ENCODE measurements around the gene CCK. TPM values are rescaled to one million over a fixed set of nuclear protein-coding genes. Genes with fewer than 3 reads are reported as not detected.

Gene CCK
- total and polyA plus RNA-seq, 10 donors: not detected

DNA sequence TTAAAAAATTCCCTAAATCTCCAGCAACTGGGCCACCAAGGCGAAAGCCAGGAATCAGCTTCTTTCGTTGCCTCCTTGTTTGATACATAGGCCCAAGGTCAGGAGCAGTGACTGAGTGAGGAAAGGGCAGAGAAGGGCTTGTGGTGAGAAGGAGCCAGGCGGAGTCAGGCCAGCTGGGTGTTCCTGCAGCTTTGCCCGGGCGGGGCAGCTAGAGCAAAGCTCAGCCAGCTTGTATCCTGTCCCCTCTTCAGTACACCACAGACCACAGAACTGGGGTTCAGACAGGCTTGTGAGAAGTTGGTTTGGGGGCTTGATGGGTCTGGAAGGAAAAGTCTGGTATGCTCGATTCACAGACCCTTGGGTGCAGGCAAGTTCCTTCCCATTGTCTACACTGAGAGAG is 52.6 kb downstream of the CCK start:
- peaks cover 8 to 61% (median 37%) of the 10 kb centered on the region in 6 donors for H3K4me1 ChIP-seq
- 46 to 64% (median 57%) methylated on average over 6 of the region's 6 CpGs for WGBS, 5 donors
- no peak overlapping the region for H3K4me3 ChIP-seq
- H3K9me3 ChIP-seq: no peaks in the 10 kb centered on the region
- intact Hi-C loops (cut with DNase I; ENCODE audit: low total_unique reads): no loop called here
- H3K27me3 ChIP-seq (replicated peaks in 1 of 7): no peaks in the 10 kb centered on the region
- peak; percentile 87 for DNase-seq
- TF ChIP-seq POLR2AphosphoS5 (IDR thresholded peaks at IDR 0.05): peak in 2 of 3 donors; percentile 21 to 57
- TF ChIP-seq, protein P1, sequence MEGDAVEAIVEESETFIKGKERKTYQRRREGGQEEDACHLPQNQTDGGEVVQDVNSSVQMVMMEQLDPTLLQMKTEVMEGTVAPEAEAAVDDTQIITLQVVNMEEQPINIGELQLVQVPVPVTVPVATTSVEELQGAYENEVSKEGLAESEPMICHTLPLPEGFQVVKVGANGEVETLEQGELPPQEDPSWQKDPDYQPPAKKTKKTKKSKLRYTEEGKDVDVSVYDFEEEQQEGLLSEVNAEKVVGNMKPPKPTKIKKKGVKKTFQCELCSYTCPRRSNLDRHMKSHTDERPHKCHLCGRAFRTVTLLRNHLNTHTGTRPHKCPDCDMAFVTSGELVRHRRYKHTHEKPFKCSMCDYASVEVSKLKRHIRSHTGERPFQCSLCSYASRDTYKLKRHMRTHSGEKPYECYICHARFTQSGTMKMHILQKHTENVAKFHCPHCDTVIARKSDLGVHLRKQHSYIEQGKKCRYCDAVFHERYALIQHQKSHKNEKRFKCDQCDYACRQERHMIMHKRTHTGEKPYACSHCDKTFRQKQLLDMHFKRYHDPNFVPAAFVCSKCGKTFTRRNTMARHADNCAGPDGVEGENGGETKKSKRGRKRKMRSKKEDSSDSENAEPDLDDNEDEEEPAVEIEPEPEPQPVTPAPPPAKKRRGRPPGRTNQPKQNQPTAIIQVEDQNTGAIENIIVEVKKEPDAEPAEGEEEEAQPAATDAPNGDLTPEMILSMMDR (IDR thresholded peaks at IDR 0.05 in 8 of 11, conservative IDR thresholded peaks at IDR 0.05 in 3 of 11): no peak
- peak overlapping the region in 4 of 8 donors; percentile 27 to 65 (median 56) for H3K27ac ChIP-seq
- peaks cover 0 to 82% (median 34%) of the 10 kb centered on the region in 6 donors for H3K36me3 ChIP-seq

DNA sequence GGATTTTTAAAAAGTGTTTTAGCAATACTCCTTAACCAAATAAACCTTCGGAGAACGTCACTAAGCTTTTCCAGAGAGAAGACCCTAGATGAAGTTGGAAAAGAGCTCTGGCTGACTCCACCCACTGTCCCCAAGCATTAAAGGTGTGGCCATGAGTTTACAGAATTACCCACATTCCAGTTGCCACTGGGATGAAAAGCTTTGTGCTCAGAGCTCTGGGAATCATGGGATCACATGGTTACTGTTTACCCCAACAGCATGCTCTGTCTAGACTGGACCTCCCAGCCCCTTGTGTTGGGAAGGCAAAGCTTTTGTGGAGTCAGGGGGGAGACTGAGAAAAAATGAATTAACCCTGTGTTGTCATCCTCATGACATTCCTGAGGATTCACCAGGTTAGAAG is 55.3 kb downstream of the CCK start:
- H3K27me3 ChIP-seq (replicated peaks in 1 of 7): no peaks in the 10 kb centered on the region
- H3K9me3 ChIP-seq: no peaks in the 10 kb centered on the region
- peaks cover 0 to 90% (median 45%) of the 10 kb centered on the region in 6 donors for H3K36me3 ChIP-seq
- WGBS, 5 donors: 50 to 95% (median 67%) methylated on average over 2 of the region's 2 CpGs
- intact Hi-C loops (cut with DNase I; ENCODE audit: low total_unique reads): no loop called here
- no peak overlapping the region for H3K27ac ChIP-seq
- peaks cover 8 to 38% (median 21%) of the 10 kb centered on the region in 6 donors for H3K4me1 ChIP-seq
- H3K4me3 ChIP-seq: no peak overlapping the region
- TF ChIP-seq POLR2AphosphoS5 (IDR thresholded peaks at IDR 0.05): no peak
- no peak for TF ChIP-seq POLR2A (IDR thresholded peaks at IDR 0.05)
- DNase-seq: no peak

DNA sequence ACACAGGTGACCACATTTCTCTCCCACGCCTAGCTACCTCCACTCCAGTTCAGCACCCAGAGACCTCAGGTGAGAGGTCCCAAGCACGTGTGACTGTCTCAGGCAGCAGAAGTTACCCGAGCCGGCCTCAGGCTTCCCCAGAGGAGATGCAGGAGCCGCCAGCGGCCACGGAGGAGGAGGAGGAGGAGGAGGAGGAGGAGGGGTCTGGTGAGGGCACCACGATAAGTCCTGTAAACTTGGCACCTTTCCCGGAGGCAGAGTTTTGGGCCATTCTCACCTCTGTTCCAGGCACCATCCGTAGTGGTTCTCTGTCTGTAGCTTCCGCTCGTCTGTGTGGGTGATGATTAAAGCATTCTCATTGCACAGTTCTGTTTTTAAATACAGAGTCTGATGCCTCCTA is 56.1 kb downstream of the CCK start:
- no peak for DNase-seq
- TF ChIP-seq, protein P1 (IDR thresholded peaks at IDR 0.05 in 8 of 11, conservative IDR thresholded peaks at IDR 0.05 in 3 of 11): no peak
- TF ChIP-seq POLR2AphosphoS5 (IDR thresholded peaks at IDR 0.05) (no peak), POLR2A (IDR thresholded peaks at IDR 0.05) (no peak)
- intact Hi-C loops (cut with DNase I; ENCODE audit: low total_unique reads): no loop called here
- H3K36me3 ChIP-seq: peaks cover 0 to 92% (median 48%) of the 10 kb centered on the region in 6 donors
- no peak overlapping the region for H3K4me3 ChIP-seq
- H3K27me3 ChIP-seq (replicated peaks in 1 of 7): no peaks in the 10 kb centered on the region
- no peak overlapping the region for H3K27ac ChIP-seq
- peaks cover 5 to 30% (median 17%) of the 10 kb centered on the region in 6 donors for H3K4me1 ChIP-seq
- WGBS, 5 donors: 83 to 89% (median 87%) methylated on average over 12 of the region's 12 CpGs
- no peaks in the 10 kb centered on the region for H3K9me3 ChIP-seq

Small RNAs within 50 kb of the gene (small RNA-seq; reads per million reads assigned to genes)
- 0 reads per million in 4 donors for gene RNU4-78P

Other genes with a start within 250 kb of the CCK start
- gene TRAK1, start 174.8 kb downstream of the CCK start, total RNA-seq: 10 to 100 TPM; 43.5 to 60.0 (median 49.0) TPM
- gene TRAK1, start 174.8 kb downstream of the CCK start, polyA plus RNA-seq: 10 to 100 TPM; 15.4 to 20.0 (median 17.1) TPM
- not detected for gene LYZL4, start 144.4 kb upstream of the CCK start, total RNA-seq
- gene LYZL4, start 144.4 kb upstream of the CCK start, polyA plus RNA-seq: under 1 TPM in 2 of 3 donors, not detected in 1; 0.45 to 0.76 TPM
- 10 to 100 TPM in 5 of 7 donors, 1 to 10 TPM in 2; 6.8 to 16.3 (median 11.9) TPM for gene VIPR1, start 236.5 kb upstream of the CCK start, total RNA-seq
- 1 to 10 TPM; 2.0 to 6.1 (median 5.3) TPM for gene VIPR1, start 236.5 kb upstream of the CCK start, polyA plus RNA-seq

Measured in spleen (tissue), 11 donors.